GM18519 (cell line): ENCODE data around the gene NEK1.

Source experiments
- ATAC-seq: cut with Tn5 transposase; IDR thresholded peaks from one replicate; pipeline ENCODE4 v1.9.1; 2021; ENCODE audit warnings: mild to moderate bottlenecking, moderate library complexity; ENCODE audit not compliant: unreplicated experiment, low FRiP score

The NEK1 gene, protein sequence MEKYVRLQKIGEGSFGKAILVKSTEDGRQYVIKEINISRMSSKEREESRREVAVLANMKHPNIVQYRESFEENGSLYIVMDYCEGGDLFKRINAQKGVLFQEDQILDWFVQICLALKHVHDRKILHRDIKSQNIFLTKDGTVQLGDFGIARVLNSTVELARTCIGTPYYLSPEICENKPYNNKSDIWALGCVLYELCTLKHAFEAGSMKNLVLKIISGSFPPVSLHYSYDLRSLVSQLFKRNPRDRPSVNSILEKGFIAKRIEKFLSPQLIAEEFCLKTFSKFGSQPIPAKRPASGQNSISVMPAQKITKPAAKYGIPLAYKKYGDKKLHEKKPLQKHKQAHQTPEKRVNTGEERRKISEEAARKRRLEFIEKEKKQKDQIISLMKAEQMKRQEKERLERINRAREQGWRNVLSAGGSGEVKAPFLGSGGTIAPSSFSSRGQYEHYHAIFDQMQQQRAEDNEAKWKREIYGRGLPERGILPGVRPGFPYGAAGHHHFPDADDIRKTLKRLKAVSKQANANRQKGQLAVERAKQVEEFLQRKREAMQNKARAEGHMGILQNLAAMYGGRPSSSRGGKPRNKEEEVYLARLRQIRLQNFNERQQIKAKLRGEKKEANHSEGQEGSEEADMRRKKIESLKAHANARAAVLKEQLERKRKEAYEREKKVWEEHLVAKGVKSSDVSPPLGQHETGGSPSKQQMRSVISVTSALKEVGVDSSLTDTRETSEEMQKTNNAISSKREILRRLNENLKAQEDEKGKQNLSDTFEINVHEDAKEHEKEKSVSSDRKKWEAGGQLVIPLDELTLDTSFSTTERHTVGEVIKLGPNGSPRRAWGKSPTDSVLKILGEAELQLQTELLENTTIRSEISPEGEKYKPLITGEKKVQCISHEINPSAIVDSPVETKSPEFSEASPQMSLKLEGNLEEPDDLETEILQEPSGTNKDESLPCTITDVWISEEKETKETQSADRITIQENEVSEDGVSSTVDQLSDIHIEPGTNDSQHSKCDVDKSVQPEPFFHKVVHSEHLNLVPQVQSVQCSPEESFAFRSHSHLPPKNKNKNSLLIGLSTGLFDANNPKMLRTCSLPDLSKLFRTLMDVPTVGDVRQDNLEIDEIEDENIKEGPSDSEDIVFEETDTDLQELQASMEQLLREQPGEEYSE (N-terminal part only)

DNA sequence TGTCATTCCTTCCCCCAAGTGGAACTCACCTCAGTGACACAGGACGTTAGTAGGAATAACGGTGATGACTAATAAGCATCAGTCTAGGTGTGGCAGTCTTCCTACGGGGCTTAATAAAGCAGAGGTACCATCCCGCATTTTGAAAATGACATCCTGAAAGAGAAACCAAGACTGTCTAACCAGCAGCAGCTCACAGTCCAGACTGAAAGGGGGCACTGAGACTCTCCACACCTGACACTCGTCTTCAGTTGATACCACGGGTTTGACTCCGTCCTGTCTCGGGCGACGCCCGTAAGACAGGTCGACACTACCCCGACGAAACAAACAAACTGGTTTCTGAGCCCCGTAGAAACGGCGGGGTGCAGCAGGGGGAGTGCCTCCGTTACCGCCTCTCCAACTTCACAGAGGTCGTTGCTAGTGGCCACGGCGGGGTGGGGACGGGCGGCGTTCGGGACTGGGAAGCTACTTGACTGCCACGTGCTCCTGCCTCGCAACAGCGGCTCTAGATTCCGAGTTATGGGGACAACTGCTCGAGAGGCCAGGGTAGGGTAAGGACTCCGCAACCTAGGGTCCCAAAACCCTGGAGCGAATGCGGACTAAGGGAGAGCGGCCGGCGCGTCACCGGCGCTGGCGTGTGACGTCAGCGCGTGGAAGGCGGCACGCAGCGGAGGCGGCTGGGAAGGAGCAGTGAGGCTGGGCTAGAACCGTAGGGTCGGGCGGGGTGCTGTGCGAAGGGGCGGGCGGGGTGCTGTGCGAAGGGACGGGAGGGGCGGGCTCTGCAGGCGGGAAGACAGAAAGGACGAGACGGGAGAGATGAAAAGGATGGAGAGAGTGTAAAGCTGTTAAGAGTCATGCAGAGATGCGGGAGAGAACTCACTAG lies at the start of gene NEK1:
Gene NEK1, minus strand, starts transcription at position 593 of the 880 bp plus-strand sequence. CDS start 9,953 bp downstream, outside the sequence.
- peak; percentile 92 for ATAC-seq

DNA sequence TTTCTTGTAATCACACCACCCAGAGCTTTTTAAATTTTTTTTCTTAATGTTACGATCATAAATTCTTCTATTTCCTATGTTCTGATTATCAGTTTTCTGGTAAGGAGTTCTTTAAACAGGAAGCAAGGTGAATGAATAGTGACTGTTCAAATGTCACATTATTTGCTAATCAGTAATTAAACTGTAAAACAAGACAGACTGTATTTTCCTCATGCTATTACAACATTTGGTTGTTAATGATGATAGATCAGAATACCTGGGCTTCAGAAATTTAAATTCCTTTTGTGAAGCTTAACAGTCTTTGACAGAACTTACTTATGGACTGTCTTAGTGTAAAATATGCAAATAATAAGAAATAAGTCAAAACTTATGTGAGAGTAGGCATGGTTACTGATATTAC lies 49.4 kb upstream of the NEK1 start:
- no peak for ATAC-seq

GRCh38 chr4:169660929-169661328 lies 48.5 kb upstream of the NEK1 start:
- no peak for ATAC-seq

DNA sequence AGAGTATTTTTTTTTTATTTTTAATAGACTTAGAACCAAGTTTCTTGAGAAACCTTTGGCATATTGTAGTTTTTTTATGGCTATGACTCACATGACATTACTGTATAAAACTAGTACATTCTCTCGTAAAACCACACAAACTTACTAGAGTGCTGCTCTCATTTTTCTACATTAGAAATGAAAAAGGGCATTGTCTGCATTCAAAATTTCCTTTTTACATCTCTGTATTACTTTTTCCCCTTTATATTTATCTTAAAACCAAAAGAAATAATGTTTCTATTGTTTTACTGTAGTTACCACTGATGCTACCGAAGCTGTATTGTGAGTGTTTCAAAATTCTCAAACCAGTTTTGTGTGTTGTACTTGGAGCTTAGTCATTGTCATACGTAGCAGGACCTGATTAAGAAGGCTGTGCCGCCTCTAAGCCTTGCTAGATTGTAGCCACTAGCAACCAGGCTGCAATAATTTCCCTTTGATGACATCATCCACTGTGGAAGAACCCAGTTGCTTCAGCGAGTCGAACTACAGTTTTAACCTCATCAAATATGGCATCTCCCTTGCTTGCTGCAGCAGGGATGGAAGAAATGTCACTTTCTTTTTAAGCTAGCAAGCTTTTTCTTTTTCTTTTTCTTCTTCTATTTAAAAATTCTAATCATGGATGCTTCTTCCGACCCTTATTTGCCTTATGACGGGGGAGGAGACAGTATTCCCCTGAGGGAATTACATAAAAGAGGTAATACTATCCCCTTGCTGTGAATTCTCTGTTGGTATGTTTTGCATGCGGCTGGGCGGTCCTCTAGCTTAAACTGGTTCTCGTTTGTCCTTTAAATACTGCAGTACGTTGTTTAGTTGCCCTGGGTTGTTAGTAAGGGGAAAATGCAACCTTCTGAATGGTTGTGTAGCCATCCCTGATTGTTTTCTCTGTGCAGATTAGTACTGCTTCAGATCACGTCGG lies 47.6 kb upstream of the NEK1 start:
- ATAC-seq: peak; percentile 96

GRCh38 chr4:169658975-169659715 lies 46.8 kb upstream of the NEK1 start:
- no peak for ATAC-seq

GRCh38 chr4:169658196-169658595 lies 45.8 kb upstream of the NEK1 start:
- ATAC-seq: no peak

- no peak for ATAC-seq
Observed at GRCh38 chr4:169657470-169658107, 45.2 kb upstream of the NEK1 start.

DNA sequence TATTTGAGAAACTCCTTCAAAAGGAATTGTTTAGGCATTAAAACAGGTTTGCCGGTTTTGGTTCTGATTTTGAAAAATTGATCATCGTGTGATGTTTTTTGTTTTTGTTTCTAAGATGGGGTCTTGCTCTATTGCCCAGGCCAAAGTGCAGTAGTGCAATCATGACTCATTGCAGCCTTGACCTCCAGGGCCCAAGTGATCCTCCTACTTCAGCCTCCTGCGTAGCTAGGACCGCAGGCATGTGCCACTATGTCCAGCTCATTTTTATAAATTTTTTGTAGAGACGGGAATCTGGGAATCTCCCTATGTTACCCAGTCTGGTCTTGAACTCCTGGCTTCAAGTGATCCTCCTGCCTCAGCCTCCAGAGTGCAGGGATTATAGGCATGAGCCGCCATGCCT lies 43.0 kb upstream of the NEK1 start:
- no peak for ATAC-seq

DNA sequence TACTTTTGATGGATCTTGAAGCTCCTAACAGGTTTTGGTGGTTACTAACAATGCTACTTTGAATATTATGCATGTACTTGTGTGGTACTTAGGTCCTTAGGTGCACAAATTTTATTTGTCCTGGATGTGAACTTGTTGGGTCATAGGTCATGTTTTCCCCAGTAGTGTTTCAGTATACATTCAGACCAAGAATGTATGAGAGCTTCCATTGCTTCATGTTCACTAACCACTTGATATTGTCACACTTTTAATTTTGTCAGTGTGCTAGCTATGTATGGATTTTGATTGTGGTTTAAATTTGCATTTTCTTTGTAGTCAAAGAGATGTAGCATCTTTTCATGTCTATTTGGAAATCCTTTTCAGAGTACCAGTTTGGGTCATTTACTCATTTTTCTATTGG lies 40.2 kb upstream of the NEK1 start:
- ATAC-seq: no peak

- no peak for ATAC-seq
Observed at GRCh38 chr4:169650227-169650936, 38.0 kb upstream of the NEK1 start.

- ATAC-seq: no peak
Observed at GRCh38 chr4:169649545-169650226, 37.3 kb upstream of the NEK1 start.

GRCh38 chr4:169645627-169646026 lies 33.2 kb upstream of the NEK1 start:
- ATAC-seq: no peak

DNA sequence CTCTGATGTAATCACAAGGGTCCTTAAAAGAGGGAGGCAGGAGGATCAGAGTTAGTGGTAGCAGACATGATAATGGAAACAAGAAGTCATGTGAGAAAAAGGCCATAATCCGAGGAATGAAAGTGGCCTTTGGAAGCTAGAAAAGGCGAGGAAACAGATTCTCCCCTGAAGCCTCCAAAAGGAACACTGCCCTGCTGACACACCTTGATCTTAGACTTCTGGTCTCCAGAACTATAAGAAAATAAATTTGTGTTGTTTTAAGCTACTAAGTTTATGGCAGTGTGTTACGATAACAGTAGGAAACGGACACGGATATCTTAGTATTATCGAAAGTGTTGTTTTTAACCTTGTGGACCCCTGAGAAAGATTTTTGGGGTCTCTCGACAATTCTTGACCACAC lies 32.4 kb upstream of the NEK1 start:
- no peak for ATAC-seq

- no peak for ATAC-seq
Observed at GRCh38 chr4:169640261-169640870, 28.0 kb upstream of the NEK1 start.

- no peak for ATAC-seq
Observed at GRCh38 chr4:169634975-169635374, 22.6 kb upstream of the NEK1 start.

DNA sequence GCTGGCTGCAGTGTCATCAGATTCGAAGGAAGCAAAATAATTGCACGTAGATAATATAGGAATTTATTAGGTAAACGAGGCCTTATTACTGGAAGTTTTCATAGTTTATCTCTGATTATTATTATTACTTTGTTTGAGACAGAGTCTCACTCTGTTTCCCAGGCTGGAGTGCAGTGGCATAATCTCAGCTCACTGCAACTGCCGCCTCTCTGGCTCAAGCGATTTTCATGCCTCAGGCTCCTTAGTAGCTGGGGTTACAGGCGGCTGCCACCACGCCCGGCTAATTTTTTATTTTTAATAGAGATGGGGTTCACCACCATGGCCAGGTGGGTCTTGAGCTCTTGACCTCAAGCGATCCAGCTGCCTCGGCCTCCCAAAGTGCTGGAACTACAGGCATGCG lies 20.5 kb upstream of the NEK1 start:
- no peak for ATAC-seq
